ENCODE measurements around the gene SLC22A14. TPM values are rescaled to one million over a fixed set of nuclear protein-coding genes. Genes with fewer than 3 reads are reported as not detected.
"Not testable (repeated sequence)": the region's sequence is repeated elsewhere in the genome, so short reads cannot be mapped to it uniquely, and the experiment has no call there.

Gene SLC22A14
- total RNA-seq, 2 experiments from 2014 or later, result not detected

GRCh38 chr3:38311941-38312340, 29.8 kb downstream of the SLC22A14 start:
- Mint-ChIP-seq H3K4me1 (no peaks in the 10 kb centered on the region), H3K9me3 (ENCODE audit: low read depth) (no peaks in the 10 kb centered on the region), H3K4me3 (no peak overlapping the region), H3K27me3 (peaks cover 14% of the 10 kb centered on the region), H3K36me3 (no peaks in the 10 kb centered on the region), H3K27ac (no peak overlapping the region)
- CTCF ChIA-PET, result no interaction called here
- DNase-seq, result no peak
- no peak for ATAC-seq

GRCh38 chr3:38312356-38312755, 30.3 kb downstream of the SLC22A14 start:
- CTCF ChIA-PET, result no interaction called here
- Mint-ChIP-seq H3K27ac (no peak overlapping the region), H3K9me3 (ENCODE audit: low read depth) (no peaks in the 10 kb centered on the region), H3K36me3 (no peaks in the 10 kb centered on the region), H3K4me1 (no peaks in the 10 kb centered on the region), H3K27me3 (peaks cover 14% of the 10 kb centered on the region), H3K4me3 (no peak overlapping the region)
- ATAC-seq (no peak), DNase-seq (no peak)

- no peak overlapping the region for H3K27ac Mint-ChIP-seq
- H3K4me1 Mint-ChIP-seq, result no peaks in the 10 kb centered on the region
- H3K4me3 Mint-ChIP-seq, result no peak overlapping the region
- ATAC-seq (no peak), DNase-seq (no peak)
- no peaks in the 10 kb centered on the region for H3K9me3 Mint-ChIP-seq (ENCODE audit: low read depth)
- H3K36me3 Mint-ChIP-seq, result no peaks in the 10 kb centered on the region
- H3K27me3 Mint-ChIP-seq, result peaks cover 14% of the 10 kb centered on the region
- CTCF ChIA-PET, result no interaction called here
These were observed 31.2 kb downstream of the SLC22A14 start for GRCh38 chr3:38313263-38313662.

DNA sequence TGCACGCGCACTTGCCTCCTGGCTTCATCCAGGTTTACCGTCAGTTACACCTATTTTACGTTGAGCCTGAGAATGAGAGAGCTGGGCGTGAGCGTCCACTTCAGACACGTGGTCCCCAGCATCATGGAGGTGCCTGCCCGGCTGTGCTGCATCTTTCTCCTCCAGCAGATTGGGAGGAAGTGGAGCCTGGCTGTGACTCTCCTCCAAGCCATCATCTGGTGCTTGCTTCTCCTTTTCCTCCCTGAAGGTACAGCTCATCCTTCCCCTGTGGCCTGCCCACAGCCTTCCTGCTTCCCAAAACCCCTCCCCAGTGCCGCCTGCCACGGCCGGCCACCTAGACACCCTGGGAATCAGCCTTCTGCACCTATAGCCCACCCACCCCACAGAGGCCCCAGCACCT, 31.6 kb downstream of the SLC22A14 start:
- Mint-ChIP-seq H3K4me1 (no peaks in the 10 kb centered on the region), H3K9me3 (ENCODE audit: low read depth) (no peaks in the 10 kb centered on the region), H3K4me3 (no peak overlapping the region), H3K27ac (no peak overlapping the region), H3K36me3 (no peaks in the 10 kb centered on the region), H3K27me3 (peaks cover 14% of the 10 kb centered on the region)
- DNase-seq (no peak), ATAC-seq (no peak)
- CTCF ChIA-PET, result no interaction called here

- Mint-ChIP-seq H3K27ac (no peak overlapping the region), H3K9me3 (ENCODE audit: low read depth) (no peaks in the 10 kb centered on the region), H3K4me3 (no peak overlapping the region), H3K4me1 (no peaks in the 10 kb centered on the region), H3K36me3 (no peaks in the 10 kb centered on the region), H3K27me3 (peaks cover 10% of the 10 kb centered on the region)
- CTCF ChIA-PET, result no interaction called here
- ATAC-seq (no peak), DNase-seq (no peak)
These were observed 32.1 kb downstream of the SLC22A14 start for GRCh38 chr3:38314112-38314763.

- no peak overlapping the region for H3K4me3 Mint-ChIP-seq
- DNase-seq (no peak), ATAC-seq (no peak)
- H3K27me3 Mint-ChIP-seq, result peaks cover 3% of the 10 kb centered on the region
- no peaks in the 10 kb centered on the region for H3K36me3 Mint-ChIP-seq
- no peaks in the 10 kb centered on the region for H3K9me3 Mint-ChIP-seq (ENCODE audit: low read depth)
- H3K27ac Mint-ChIP-seq, result no peak overlapping the region
- no peaks in the 10 kb centered on the region for H3K4me1 Mint-ChIP-seq
- CTCF ChIA-PET, result no interaction called here
These were observed 32.8 kb downstream of the SLC22A14 start for GRCh38 chr3:38314764-38315487.

DNA sequence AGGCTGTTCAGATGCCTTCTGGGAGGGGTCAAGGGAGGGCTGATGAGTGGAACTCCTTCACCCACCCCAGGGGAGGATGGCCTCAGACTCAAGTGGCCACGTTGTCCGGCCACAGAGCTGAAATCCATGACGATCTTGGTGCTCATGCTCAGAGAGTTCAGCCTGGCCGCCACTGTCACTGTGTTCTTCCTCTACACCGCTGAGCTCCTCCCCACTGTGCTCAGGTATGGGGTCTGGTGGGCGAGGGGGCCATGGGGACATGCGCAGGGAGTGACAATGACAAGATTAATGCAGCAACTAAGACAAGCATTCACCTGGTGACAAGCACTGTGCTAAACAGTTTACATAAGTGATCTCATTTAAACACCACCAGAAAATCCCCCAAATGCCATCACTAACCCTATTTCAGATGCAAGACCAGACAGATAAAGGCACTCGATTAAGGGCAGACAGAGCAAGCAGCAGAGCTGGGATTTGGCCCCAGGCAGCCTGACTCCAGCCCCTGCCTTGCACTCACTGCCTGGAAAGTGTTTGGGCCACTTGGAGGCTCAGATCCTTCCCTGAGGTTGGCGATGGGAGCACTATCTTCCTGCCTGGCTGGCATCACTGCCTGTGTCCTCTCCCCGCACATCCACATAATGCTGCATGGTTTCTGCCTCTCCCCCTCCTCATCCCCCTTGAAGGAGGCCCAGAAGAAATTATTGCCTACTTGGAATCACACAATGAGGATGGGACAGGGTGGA, 33.6 kb downstream of the SLC22A14 start:
- Mint-ChIP-seq H3K4me3 (no peak overlapping the region), H3K27me3 (peaks cover 2% of the 10 kb centered on the region), H3K9me3 (ENCODE audit: low read depth) (no peaks in the 10 kb centered on the region), H3K27ac (no peak overlapping the region), H3K4me1 (no peaks in the 10 kb centered on the region), H3K36me3 (no peaks in the 10 kb centered on the region)
- ATAC-seq (no peak), DNase-seq (no peak)
- CTCF ChIA-PET, result no interaction called here

DNA sequence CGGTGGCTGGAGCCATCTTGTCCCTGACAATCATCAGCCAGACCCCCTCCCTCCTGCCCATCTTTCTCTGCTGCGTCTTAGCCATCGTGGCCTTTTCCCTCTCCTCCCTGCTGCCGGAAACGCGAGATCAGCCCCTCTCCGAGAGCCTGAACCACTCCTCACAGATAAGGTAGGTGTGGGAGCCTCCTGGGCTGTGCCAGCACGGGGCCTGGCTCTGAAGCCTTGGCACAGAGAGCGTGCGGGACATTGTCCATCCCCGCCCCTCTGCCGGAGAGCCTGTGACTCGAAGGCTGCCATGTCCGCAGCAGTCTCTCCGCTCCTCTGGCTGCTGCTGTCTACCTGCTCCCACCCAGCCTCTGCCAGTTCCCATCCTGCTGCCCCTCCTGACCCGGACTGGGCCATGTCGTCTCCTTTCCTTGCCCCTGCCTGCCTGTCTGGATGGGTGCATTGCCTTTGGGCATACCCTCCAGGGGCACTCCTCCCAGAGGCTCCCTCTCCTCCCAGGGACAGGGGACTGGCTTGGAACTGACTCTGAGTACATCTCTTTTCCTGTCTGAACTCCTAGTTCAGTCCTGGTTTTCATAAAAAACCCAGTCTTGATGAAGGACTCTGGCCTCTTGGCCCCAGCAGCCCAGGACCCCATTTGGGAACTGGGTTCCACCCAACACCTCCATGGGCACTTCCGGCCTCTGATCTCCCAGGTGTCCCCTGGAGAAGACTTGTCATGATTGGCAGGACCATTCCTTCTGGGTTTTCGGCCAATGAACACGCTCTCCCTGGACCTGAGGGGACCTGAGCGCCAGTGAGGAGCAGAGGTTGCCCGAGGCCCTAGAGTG, 34.5 kb downstream of the SLC22A14 start:
- H3K27me3 Mint-ChIP-seq, result peaks cover 4% of the 10 kb centered on the region
- no peaks in the 10 kb centered on the region for H3K4me1 Mint-ChIP-seq
- no peak overlapping the region for H3K27ac Mint-ChIP-seq
- no peaks in the 10 kb centered on the region for H3K9me3 Mint-ChIP-seq (ENCODE audit: low read depth)
- no peak for ATAC-seq
- DNase-seq, result no peak
- H3K4me3 Mint-ChIP-seq, result no peak overlapping the region
- CTCF ChIA-PET, result no interaction called here
- no peaks in the 10 kb centered on the region for H3K36me3 Mint-ChIP-seq

- Mint-ChIP-seq H3K9me3 (ENCODE audit: low read depth) (no peaks in the 10 kb centered on the region), H3K4me1 (no peaks in the 10 kb centered on the region), H3K36me3 (no peaks in the 10 kb centered on the region), H3K4me3 (no peak overlapping the region), H3K27ac (no peak overlapping the region), H3K27me3 (peaks cover 5% of the 10 kb centered on the region)
- CTCF ChIA-PET, result no interaction called here
- DNase-seq, result no peak
- no peak for ATAC-seq
These were observed 35.2 kb downstream of the SLC22A14 start for GRCh38 chr3:38317192-38317759.

GRCh38 chr3:38318766-38319671, 36.9 kb downstream of the SLC22A14 start:
- DNase-seq, result no peak
- CTCF ChIA-PET, result no interaction called here
- H3K4me1 Mint-ChIP-seq, result no peaks in the 10 kb centered on the region

DNA sequence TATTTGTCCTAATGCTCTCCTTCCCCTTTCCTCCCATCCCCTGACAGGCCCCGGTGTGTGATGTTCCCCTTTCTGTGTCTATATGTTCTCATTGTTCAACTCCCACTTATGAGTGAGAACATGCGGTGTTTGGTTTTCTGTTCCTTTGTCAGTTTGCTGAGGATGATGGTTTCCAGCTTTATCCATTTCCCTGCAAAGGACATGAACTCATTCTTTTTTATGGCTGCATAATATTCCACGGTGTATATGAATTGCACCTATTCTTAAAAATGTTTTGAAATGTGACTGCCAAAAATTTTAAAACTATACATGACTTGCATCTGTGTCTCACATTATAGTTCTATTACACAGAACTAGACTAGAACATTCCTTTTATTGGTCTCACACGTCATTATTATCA, 38.5 kb downstream of the SLC22A14 start:
- H3K4me1 Mint-ChIP-seq; H3K27ac Mint-ChIP-seq; DNase-seq; CTCF ChIA-PET; H3K4me3 Mint-ChIP-seq; H3K36me3 Mint-ChIP-seq; ATAC-seq; H3K9me3 Mint-ChIP-seq (ENCODE audit: low read depth): not testable (repeated sequence)
- H3K27me3 Mint-ChIP-seq, result peaks cover 12% of the 10 kb centered on the region

More at GRCh38 chr3:38318766-38319671, 36.9 kb downstream of the SLC22A14 start:
- no peak for ATAC-seq
- H3K27me3 Mint-ChIP-seq, result peaks cover 9% of the 10 kb centered on the region
- H3K36me3 Mint-ChIP-seq, result no peaks in the 10 kb centered on the region
- no peaks in the 10 kb centered on the region for H3K9me3 Mint-ChIP-seq (ENCODE audit: low read depth)
- no peak overlapping the region for H3K27ac Mint-ChIP-seq
- no peak overlapping the region for H3K4me3 Mint-ChIP-seq

- H3K27ac Mint-ChIP-seq, result no peak overlapping the region
- ATAC-seq, result no peak
These were observed 41.0 kb downstream of the SLC22A14 start for GRCh38 chr3:38323060-38323459.

More at GRCh38 chr3:38323060-38323459, 41.0 kb downstream of the SLC22A14 start:
- H3K4me1 Mint-ChIP-seq, result peaks cover 4% of the 10 kb centered on the region
- H3K36me3 Mint-ChIP-seq, result no peaks in the 10 kb centered on the region
- H3K4me3 Mint-ChIP-seq, result no peak overlapping the region
- H3K9me3 Mint-ChIP-seq (ENCODE audit: low read depth), result no peaks in the 10 kb centered on the region
- peaks cover 12% of the 10 kb centered on the region for H3K27me3 Mint-ChIP-seq
- DNase-seq, result no peak
- CTCF ChIA-PET, result no interaction called here

All from activated CD8-positive, alpha-beta memory T cell treated with anti-CD3 and anti-CD28 coated beads, Interleukin-2, amount 10 ng/mL, durations not matched to agents 7 days and 5 days (primary cell).